Tibial nerve (tissue), 4 donors: ENCODE results near the gene AKAP6.

ENCODE experiments used
- CTCF ChIP-seq, 5 experiments: fragments of 200-600 bp in 3 of 5; fragments of 450-650 bp in 2 of 5; sonication (generic) in 3 of 5; IDR thresholded peaks; one replicate each; pipeline ENCODE4 v1.5.1; 2016 to 2019; ENCODE audit warnings: antibody characterized with exemption in 5 of 5, mild to moderate bottlenecking in 3 of 5, moderate library complexity in 2 of 5
- EP300 ChIP-seq, 2 donors: sonication (generic); formaldehyde crosslinking; IDR thresholded peaks; one replicate each; pipeline ENCODE4 v1.6.1; 2017; ENCODE audit warnings: antibody characterized with exemption in 2 of 2, mild to moderate bottlenecking in 1 of 2
- POLR2A ChIP-seq, 2 donors: fragments of 450-650 bp; IDR thresholded peaks; one replicate each; pipeline ENCODE4 v1.6.1; 2017; ENCODE audit warnings: antibody characterized with exemption in 2 of 2, mild to moderate bottlenecking in 2 of 2, moderate library complexity in 2 of 2

GRCh38 chr14:32434180-32434579, 105.1 kb downstream of the AKAP6 start:
- TF ChIP-seq CTCF (IDR thresholded peaks at IDR 0.05), result no peak
- no peak for TF ChIP-seq POLR2A (IDR thresholded peaks at IDR 0.05)
- no peak for TF ChIP-seq EP300 (IDR thresholded peaks at IDR 0.05)
